ENCODE measurements around the gene COPB2.

GRCh38 chr3:139327231-139327630 lies 62.2 kb downstream of the COPB2 start:
- TF ChIP-seq CTCF (IDR thresholded peaks at IDR 0.05 in 4 of 5, conservative IDR thresholded peaks at IDR 0.05 in 1 of 5) (no peak), POLR2A (IDR thresholded peaks at IDR 0.05) (no peak)

Data from gastrocnemius medialis (tissue), 4 donors.